ENCODE data around the gene RPS6KA2. TPM values are rescaled to one million over a fixed set of nuclear protein-coding genes. Genes with fewer than 3 reads are reported as not detected.

Gene RPS6KA2
- total RNA-seq, 2 experiments from 2014 or later = 18.9 to 19.1 TPM

DNA sequence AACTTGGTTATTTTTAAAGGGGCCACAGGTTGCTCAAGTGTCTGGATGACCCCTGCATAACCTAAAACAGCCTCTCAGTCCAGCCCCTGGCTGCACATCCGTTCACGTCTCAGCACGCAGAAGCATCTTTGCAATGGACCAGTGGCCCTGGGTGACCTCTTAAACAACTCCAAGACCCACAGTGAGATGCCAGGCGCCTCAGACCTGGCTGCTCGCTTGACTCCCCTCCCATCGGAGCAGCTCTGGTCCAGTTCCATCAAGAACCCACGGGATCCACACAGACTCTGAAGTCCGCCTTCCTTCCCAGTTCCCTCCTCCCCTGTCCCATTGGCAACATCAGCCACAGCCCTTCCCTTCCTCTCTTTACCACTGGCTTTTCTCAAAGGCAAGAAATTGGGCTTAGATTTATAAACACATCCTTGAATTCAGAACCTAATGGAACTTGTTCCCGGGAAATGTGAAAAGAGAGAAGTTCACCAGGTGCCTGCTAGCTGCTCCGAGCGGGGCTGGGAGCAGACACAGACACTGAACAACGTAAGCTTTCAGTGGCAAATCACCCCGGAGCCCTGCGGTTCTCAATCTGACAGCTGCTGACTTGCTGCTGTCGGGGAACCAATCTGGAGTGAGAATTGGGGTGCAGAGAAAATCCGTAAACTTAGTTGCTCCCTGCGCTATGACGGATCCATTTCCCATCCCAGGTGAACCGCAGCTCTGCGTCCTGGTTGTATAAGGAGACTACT lies 204.7 kb downstream of the RPS6KA2 start:
- CTCF ChIA-PET = no interaction called here
- intact Hi-C loops (cut with micrococcal nuclease) = no loop called here
- no peak for DNase-seq
- Mint-ChIP-seq H3K4me3 (no peak overlapping the region), H3K4me1 (ENCODE audit: low read depth) (peaks cover 30% of the 10 kb centered on the region), H3K36me3 (ENCODE audit: low read depth) (peaks cover 3% of the 10 kb centered on the region), H3K27ac (no peak overlapping the region), H3K9me3 (no peaks in the 10 kb centered on the region), H3K27me3 (ENCODE audit: low read depth) (no peaks in the 10 kb centered on the region)

DNA sequence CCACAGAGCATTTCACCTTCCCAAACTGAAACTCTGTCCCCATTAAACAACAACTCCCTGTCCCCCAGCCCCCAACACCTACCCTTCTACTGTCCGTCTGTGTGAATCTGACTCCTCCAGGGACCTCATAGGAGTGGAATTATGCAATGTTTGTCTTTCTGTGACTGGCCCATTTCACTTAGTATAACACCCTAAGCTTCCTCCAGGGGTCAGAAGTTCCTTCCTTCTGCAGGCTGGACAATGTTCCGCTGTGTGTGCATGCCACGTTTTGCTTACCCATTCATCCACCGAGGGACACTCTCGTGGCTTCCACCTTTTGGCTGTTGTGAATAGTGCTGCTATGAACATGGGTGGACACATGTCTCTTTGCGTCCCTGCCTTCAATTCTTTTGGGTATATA lies 206.7 kb downstream of the RPS6KA2 start:
- Mint-ChIP-seq H3K27ac (no peak overlapping the region), H3K4me1 (ENCODE audit: low read depth) (peaks cover 50% of the 10 kb centered on the region), H3K36me3 (ENCODE audit: low read depth) (peaks cover 17% of the 10 kb centered on the region), H3K9me3 (peaks cover 11% of the 10 kb centered on the region), H3K27me3 (ENCODE audit: low read depth) (no peaks in the 10 kb centered on the region), H3K4me3 (no peak overlapping the region)
- intact Hi-C loops (cut with micrococcal nuclease) = no loop called here
- CTCF ChIA-PET = no interaction called here
- no peak for DNase-seq

DNA sequence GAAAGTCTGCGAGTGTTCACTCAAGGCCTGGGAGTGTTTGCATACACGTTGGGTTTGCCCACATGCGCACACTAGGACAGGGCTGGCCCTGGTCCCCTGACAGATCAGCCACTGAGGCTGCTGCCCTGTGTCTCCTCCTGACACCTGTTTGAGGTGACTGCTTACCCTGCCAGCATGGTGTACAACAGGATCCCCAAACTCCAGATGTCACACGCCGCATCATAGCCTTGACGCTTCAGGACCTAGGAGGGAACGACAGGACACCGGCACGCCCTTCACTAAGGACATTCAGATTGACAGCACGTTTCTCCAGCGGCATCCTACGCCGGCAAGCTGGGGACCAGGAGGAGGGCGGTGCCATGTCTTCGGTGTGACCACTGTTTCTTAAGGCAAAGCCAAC lies 207.3 kb downstream of the RPS6KA2 start:
- Mint-ChIP-seq H3K27me3 (ENCODE audit: low read depth) (no peaks in the 10 kb centered on the region), H3K27ac (peak overlapping the region; percentile 60)
- CTCF ChIA-PET = no interaction called here

DNA sequence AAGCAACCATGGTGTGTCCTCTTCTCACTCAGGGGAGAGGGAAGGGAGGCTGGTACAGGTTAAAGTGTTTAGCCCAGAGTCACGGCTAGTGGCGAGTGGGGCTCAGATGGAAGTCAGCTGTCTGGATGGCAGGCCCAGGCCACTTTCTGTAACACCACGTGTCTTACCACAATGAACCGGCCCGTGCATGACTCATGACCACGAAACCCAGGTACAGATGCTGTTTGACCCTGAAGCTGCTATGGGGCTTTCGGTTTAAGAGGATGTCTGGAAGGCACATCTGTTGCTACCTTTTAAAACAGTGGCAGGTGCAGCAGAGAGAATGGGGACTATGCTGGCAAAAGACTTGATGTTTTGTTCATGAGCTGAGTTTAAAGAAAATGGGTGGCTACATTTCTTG lies 207.8 kb downstream of the RPS6KA2 start:
- intact Hi-C loops (cut with micrococcal nuclease) = loop anchor here (5.0 to 10.0 kb wide), 2 partner anchors 533 to 1286 kb away; no protein-coding TSS in a partner anchor
- Mint-ChIP-seq H3K4me1 (ENCODE audit: low read depth) (peaks cover 60% of the 10 kb centered on the region), H3K27me3 (ENCODE audit: low read depth) (no peaks in the 10 kb centered on the region)

More for the DNA sequence above, 207.3 kb downstream of the RPS6KA2 start:
- no peak for DNase-seq
- intact Hi-C loops (cut with micrococcal nuclease) = loop anchor here (5.0 to 10.0 kb wide), 2 partner anchors 533 to 1285 kb away; no protein-coding TSS in a partner anchor
- Mint-ChIP-seq H3K9me3 (peaks cover 11% of the 10 kb centered on the region), H3K36me3 (ENCODE audit: low read depth) (peaks cover 17% of the 10 kb centered on the region), H3K4me1 (ENCODE audit: low read depth) (peaks cover 56% of the 10 kb centered on the region), H3K4me3 (no peak overlapping the region)

DNA sequence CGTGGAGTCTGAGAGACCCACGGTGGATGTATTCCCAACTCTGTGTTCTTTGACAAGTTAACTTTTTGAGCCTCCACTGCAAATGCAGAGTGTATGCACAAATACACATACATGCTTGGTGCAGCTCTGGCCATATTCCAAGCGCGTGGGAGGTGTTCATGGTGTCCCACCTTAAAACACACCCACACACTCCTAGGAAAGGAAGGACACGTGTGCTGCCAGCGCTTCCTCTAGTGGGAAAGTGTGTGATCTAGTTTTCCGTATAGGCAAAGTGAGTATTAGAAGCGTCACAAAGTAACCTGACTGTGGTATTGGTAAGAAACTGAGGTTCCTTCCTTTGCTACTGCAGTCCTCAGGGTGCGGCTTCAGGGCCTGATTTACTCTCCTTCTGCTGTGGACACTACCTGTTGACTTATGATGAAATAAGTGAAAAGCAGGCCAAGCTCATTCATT lies 208.3 kb downstream of the RPS6KA2 start:
- intact Hi-C loops (cut with micrococcal nuclease) = loop anchor here (5.0 to 10.0 kb wide), 2 partner anchors 534 to 1286 kb away; no protein-coding TSS in a partner anchor
- Mint-ChIP-seq H3K36me3 (ENCODE audit: low read depth) (peaks cover 17% of the 10 kb centered on the region), H3K9me3 (peaks cover 11% of the 10 kb centered on the region), H3K27me3 (ENCODE audit: low read depth) (no peaks in the 10 kb centered on the region), H3K4me3 (no peak overlapping the region), H3K4me1 (ENCODE audit: low read depth) (peaks cover 63% of the 10 kb centered on the region), H3K27ac (peak overlapping the region; percentile 60)
- DNase-seq = peak; percentile 33
- CTCF ChIA-PET = no interaction called here

More for the DNA sequence above, 207.8 kb downstream of the RPS6KA2 start:
- Mint-ChIP-seq H3K36me3 (ENCODE audit: low read depth) (peaks cover 17% of the 10 kb centered on the region), H3K9me3 (peaks cover 11% of the 10 kb centered on the region), H3K4me3 (no peak overlapping the region), H3K27ac (peak overlapping the region; percentile 60)
- CTCF ChIA-PET = no interaction called here
- peak; percentile 74 for DNase-seq

DNA sequence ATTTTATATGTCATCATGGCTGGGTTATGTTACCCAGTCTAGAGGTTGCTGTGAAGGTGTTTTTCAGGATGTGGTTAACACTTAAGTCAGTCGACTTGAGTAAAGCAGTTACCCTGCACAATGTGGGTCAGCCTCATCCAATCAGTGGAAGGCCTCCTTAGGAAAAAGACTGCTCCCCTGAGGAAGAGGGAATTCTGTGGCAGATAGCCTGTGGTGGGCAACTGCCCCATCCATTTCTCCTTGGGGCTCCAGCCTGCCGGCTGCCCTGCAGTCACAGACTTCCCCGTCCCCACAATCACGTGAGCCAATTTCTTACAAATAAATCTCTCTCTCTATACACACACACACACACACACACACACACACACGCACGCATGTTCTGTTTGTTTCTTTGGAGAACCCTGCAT lies 209.8 kb downstream of the RPS6KA2 start:
- CTCF ChIA-PET = no interaction called here
- peaks cover 16% of the 10 kb centered on the region for H3K36me3 Mint-ChIP-seq (ENCODE audit: low read depth)
- H3K4me1 Mint-ChIP-seq (ENCODE audit: low read depth) = peaks cover 74% of the 10 kb centered on the region
- DNase-seq = peak; percentile 65
- peaks cover 11% of the 10 kb centered on the region for H3K9me3 Mint-ChIP-seq
- intact Hi-C loops (cut with micrococcal nuclease) = loop anchor here (1.0 to 10.0 kb wide), 4 partner anchors 71 to 1288 kb away; partner anchors contain the start of gene RPS6KA2
- no peaks in the 10 kb centered on the region for H3K27me3 Mint-ChIP-seq (ENCODE audit: low read depth)
- peak overlapping the region; percentile 39 for H3K27ac Mint-ChIP-seq
- no peak overlapping the region for H3K4me3 Mint-ChIP-seq

DNA sequence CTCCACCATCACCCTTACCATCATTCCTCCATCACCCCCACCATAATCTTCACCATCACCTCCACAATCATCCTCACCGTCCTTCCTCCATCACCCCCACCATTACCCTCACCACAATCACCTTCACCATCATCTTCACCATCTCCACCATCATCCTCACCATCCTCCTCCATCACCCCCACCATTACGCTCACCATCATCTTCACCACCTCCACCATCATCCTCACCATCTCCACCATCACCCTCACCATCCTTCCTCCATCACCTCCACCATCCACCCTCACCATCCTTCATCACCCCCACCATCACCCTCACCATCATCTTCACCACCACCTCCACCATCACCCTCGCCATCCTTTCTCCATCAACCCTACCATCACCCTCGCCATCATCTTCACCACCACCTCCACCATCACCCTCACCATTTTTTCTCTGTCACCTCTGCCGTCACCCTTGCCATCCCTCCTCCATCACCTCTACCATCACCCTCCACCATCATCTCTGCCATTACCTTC lies 211.2 kb downstream of the RPS6KA2 start:
- H3K4me1 Mint-ChIP-seq (ENCODE audit: low read depth) = peaks cover 86% of the 10 kb centered on the region
- peaks cover 11% of the 10 kb centered on the region for H3K9me3 Mint-ChIP-seq
- H3K27ac Mint-ChIP-seq = peak overlapping the region; percentile 67
- no peak overlapping the region for H3K4me3 Mint-ChIP-seq
- intact Hi-C loops (cut with micrococcal nuclease) = loop anchor here (1.0 to 10.0 kb wide), 3 partner anchors 33 to 1289 kb away; no protein-coding TSS in a partner anchor
- CTCF ChIA-PET = interaction anchor here (1.0 to 2.2 kb wide), 2 partner anchors 15 to 16 kb away, joined by 4 to 7 read pairs; no protein-coding TSS in a partner anchor
- H3K36me3 Mint-ChIP-seq (ENCODE audit: low read depth) = peaks cover 16% of the 10 kb centered on the region
- no peak for DNase-seq
- no peaks in the 10 kb centered on the region for H3K27me3 Mint-ChIP-seq (ENCODE audit: low read depth)

DNA sequence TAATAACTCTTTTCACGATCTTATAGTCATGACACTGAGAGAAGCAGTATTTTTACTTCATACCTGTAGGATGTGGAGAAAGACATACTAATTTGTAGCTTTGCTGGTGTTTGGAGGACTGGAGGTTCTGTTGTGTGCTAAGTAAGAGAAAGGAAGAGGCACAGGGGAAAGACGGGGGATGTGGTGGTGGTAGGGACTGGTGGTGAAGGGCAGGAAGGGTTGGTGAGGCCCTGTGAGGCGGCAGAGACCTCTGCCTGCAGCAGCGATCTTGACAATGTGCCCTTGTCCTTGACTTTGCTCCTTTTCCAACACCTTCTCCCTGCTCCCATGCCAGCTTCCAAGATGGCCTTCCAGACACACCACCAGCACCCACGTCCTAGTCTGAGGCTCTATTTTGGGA lies 211.7 kb downstream of the RPS6KA2 start:
- Mint-ChIP-seq H3K4me3 (no peak overlapping the region), H3K9me3 (peaks cover 11% of the 10 kb centered on the region), H3K36me3 (ENCODE audit: low read depth) (peaks cover 15% of the 10 kb centered on the region), H3K27ac (peak overlapping the region; percentile 67), H3K27me3 (ENCODE audit: low read depth) (no peaks in the 10 kb centered on the region), H3K4me1 (ENCODE audit: low read depth) (peaks cover 91% of the 10 kb centered on the region)
- intact Hi-C loops (cut with micrococcal nuclease) = loop anchor here (1.0 to 10.0 kb wide), 3 partner anchors 32 to 1289 kb away; no protein-coding TSS in a partner anchor
- peak; percentile 66 for DNase-seq
- CTCF ChIA-PET = interaction anchor here (2.2 kb wide), 1 partner anchor 15 kb away, joined by 7 read pairs; no protein-coding TSS in a partner anchor

DNA sequence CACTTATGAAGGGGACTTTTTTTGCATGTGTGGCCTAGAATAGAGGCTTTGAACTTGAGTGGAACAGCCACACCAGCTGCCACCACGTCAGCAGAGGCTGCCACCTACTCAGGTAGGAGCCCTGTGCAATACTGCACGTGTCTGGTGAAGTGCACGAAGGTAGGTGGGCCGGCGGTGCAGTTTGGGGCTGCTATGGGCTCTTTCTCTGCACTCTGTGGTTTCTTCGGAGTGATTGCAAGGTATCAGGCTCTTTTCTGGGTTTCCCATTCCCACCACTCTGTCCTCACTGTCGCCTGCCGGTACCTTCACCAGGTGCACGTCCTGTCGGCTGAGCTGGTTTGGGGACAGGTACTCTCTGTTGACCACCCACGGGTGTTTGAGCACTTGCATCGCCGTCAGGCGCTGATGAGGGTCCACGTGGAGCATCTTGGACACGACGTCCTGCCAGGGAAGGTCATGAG lies 213.5 kb downstream of the RPS6KA2 start:
- Mint-ChIP-seq H3K36me3 (ENCODE audit: low read depth) (peaks cover 14% of the 10 kb centered on the region), H3K4me3 (no peak overlapping the region), H3K27ac (no peak overlapping the region), H3K9me3 (peaks cover 11% of the 10 kb centered on the region), H3K27me3 (ENCODE audit: low read depth) (no peaks in the 10 kb centered on the region), H3K4me1 (ENCODE audit: low read depth) (peaks cover 76% of the 10 kb centered on the region)
- intact Hi-C loops (cut with micrococcal nuclease) = loop anchor here (10.0 kb wide), 1 partner anchor 1291 kb away; no protein-coding TSS in a partner anchor
- CTCF ChIA-PET = interaction anchor here (2.2 to 4.7 kb wide), 2 partner anchors 13 kb away, joined by 7 to 31 read pairs; no protein-coding TSS in a partner anchor
- DNase-seq = no peak

DNA sequence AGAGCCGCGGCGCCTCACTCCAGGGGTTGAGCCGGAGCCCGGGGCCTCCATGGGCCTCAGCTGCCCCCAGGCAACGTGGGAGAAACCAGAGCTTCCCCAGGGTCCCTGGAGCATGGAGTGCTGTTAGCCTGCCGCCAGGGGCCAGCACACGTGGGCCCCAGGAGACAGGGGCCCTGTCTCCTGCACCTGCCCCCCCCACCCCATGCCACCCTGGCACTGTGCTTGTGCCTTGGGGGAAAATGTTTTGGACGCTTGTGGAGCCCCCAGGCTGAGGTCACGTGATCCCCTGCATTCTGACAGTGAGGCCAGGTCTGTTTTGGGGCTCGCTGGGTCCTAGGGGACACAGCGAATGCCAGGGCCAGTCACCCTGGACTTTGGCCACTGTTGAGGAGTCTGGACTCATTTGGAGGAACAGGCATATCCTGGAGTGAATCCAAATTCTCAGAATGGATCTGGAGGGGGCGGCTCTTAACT lies 214.1 kb downstream of the RPS6KA2 start:
- peaks cover 71% of the 10 kb centered on the region for H3K4me1 Mint-ChIP-seq (ENCODE audit: low read depth)
- no peak overlapping the region for H3K27ac Mint-ChIP-seq
- no peak for DNase-seq
- peaks cover 14% of the 10 kb centered on the region for H3K36me3 Mint-ChIP-seq (ENCODE audit: low read depth)
- no peak overlapping the region for H3K4me3 Mint-ChIP-seq
- H3K27me3 Mint-ChIP-seq (ENCODE audit: low read depth) = no peaks in the 10 kb centered on the region
- peaks cover 11% of the 10 kb centered on the region for H3K9me3 Mint-ChIP-seq
- intact Hi-C loops (cut with micrococcal nuclease) = loop anchor here (10.0 kb wide), 1 partner anchor 1292 kb away; no protein-coding TSS in a partner anchor
- CTCF ChIA-PET = interaction anchor here (4.7 kb wide), 1 partner anchor 13 kb away, joined by 31 read pairs; no protein-coding TSS in a partner anchor

DNA sequence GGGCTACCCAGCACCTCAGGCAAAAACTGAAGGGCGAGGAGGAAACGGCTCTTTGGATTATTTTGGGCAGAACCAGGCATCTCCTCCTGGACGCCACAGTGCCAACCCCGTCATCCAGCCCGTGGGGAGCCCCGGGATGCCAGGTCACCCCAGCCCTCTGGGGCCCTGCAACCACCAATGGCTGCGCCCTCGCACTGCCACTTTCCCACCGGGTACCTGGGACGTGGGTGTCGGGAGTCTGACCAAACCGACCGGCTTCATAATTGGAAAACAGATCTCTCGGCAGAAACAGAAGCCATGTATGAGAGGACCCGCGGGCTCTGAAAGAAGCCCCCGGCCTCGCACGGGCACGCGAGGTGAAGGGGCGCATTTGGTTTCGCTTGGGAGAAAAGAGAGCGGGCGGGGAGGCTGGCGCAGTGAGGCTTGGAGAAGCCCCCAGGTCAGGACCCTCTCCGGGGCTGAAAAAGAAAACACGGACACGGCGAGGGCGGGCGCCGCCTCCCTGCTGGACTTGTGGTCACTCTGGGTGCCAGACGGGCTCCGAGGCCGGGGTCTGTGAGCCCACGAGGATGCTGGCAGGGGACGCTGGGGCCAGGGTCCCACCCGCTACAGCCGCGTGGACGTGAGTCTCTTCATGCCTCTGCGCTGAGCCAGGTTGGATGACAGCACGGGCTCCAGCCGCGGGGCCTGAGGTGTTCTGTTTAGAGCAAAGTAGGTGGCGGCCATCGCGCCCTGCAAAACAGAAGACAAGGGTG lies 214.7 kb downstream of the RPS6KA2 start:
- intact Hi-C loops (cut with micrococcal nuclease) = loop anchor here (10.0 kb wide), 1 partner anchor 1292 kb away; no protein-coding TSS in a partner anchor
- Mint-ChIP-seq H3K27ac (no peak overlapping the region), H3K4me3 (peak overlapping the region; percentile 5), H3K36me3 (ENCODE audit: low read depth) (peaks cover 14% of the 10 kb centered on the region), H3K27me3 (ENCODE audit: low read depth) (no peaks in the 10 kb centered on the region), H3K4me1 (ENCODE audit: low read depth) (peaks cover 64% of the 10 kb centered on the region), H3K9me3 (peaks cover 11% of the 10 kb centered on the region)
- CTCF ChIA-PET = interaction anchor here (0.8 to 4.7 kb wide), 2 partner anchors 12 to 132 kb away, joined by 3 to 31 read pairs; no protein-coding TSS in a partner anchor
- no peak for DNase-seq

Measured in activated naive CD4-positive, alpha-beta T cell treated with anti-CD3 and anti-CD28 coated beads for 36 hours (primary cell).